NCI-H345 (cell line): ENCODE measurements around the gene FUT9.

ENCODE experiments used
- DNase-seq: peaks from one replicate; lab custom pipeline; 2025; lab: John Stamatoyannopoulos, UW

Gene FUT9

DNA sequence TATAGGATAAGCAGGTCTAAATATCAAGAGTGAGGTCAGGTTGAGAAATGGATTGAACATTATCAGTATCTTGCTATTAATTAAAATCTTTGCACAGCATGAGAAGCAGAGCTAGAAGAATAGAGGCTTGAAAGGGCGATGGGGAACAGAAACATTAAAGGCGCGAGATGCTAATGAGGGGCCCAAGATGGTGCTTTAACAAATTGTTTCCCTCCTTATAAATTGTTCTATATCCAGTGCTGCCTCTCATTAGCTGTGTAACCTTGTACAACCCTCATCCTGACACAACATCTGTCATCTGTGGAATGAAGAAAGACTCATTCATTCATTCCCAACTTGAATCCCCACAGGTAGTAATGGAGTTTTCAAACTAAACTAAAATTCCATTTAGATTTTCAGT, 57.8 kb downstream of the FUT9 start:
- DNase-seq = no peak

- no peak for DNase-seq
Measured at GRCh38 chr6:96074006-96074405, 58.2 kb downstream of the FUT9 start.

DNA sequence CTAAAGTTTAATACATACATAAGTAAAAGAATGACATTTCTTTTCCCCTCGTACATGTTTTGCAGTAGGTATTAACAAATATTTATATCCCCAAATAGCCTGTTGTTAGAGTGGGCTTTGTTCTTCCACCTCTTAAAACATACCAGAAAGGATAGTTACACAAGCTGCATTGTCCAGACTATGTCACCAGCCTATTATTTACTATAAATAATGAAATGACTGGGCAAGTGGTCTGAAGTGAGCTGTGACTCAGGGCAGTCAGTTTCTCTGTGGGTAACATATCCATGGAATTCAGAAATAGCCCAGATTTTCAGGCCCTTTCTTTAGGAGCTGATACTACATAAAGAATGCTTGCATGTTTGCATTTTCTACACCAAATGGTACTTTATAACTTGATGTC, 60.1 kb downstream of the FUT9 start:
- DNase-seq = peak; percentile 26

DNA sequence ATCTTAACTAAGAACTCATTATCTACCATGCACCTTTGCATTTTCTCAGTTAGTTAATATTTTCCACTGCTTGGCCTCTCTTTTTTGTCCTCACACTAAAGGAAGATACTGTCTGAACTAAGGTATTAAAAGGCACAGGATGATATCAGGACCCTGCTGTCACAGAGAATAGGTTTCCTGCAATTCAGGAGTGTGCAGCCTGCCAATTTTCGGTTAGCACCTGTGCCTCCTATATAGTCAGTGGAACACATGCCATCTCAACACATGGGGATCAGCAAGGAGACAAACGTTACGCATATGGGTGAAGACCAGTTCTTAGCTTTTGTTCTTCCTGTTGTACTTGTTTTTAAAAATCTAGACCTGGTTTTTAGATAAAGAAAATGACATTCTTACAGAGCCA, 71.0 kb downstream of the FUT9 start:
- peak; percentile 87 for DNase-seq

DNA sequence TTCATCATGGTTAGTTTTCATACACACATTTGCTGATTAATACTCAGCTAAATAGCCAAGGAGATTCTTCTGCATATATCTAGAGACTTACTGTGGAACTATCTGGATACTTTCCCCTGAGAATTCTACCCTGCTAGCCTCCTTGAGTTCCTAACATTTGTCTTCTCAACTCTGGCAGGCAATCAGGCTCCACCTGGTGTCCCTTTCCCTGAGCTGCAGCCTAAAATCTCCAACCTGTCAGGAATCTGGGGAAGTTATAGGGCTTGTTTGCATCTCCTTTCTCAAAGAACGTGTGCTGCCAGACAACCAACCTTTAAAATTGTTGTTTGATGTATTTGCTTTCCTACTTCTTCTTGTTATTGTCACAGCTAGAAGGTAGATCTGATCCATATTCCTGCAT, 73.4 kb downstream of the FUT9 start:
- no peak for DNase-seq

DNA sequence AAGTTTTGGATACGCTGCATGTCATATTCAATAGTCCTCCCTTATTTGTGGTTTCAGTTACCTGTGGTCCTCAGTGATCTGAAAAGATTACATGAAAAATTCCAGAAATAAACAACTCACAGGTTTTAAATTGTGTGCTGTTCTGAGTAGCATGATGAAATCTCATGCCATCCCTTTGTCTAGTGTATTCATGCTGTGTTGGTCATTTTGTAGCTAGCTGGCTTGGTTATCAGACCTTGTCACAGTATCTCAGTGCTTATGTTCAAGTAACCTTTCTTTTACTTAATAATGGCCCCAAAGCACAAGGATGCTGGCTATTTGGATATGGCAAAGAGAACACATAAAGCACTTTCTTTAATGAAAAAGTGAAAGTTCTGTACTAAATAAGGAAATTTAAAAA, 78.3 kb downstream of the FUT9 start:
- no peak for DNase-seq

DNA sequence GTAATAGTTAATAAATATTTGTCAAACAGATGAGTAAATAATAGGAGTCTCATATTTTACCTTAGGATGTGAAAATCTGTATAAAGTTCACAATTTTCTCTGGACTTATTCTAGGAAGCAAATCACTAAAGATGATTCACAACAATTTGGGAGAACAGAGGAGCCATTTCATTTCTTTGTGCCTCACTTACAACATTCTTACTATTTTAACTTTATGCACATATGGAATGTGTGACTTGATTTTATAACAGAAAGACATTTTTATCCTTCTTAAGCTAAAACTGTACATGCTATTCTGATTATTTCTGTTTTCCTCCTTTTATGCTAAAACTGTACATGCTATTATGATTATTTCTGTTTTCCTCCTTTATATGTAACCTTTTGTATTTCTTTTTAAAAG, 83.3 kb downstream of the FUT9 start:
- no peak for DNase-seq

DNA sequence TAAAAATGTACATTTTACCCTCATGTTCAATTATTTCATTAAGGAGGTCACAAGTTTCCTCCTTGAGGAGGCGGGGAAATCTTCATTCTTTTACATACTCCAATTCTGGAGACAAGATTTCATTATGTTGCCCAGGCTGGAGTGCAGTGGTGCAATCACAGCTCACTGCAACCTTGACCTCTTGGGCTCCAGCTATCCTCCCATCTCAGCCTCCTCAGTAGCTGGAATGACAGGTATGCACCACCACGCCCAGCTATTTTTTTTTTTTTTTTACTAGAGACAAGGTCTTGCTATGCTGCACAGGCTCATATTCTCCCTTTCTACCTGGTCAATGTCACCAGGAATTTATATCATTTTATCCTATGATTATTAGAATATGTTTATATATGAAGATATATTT, 85.8 kb downstream of the FUT9 start:
- no peak for DNase-seq

DNA sequence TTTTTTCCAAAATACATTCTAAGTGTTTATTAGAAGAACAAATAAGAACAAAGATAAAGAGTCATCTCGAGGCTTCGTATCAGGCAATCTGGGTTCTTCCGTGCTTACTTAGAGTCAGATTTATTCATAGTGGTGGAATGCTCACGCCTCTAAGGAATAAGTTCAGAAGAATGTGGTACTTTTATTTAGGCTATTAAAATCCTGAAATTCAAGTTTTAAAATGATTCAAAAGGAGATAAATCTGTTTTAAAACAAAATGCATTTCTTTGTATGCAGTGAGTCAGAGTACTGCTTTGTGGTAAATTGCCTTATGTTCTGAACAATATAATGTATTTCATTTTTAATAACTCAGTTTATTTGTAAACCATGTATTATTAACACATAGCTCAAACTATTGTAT, 89.1 kb downstream of the FUT9 start:
- no peak for DNase-seq

- DNase-seq = no peak
Measured at GRCh38 chr6:96110878-96111277, 95.1 kb downstream of the FUT9 start.

GRCh38 chr6:96116674-96117073, 100.9 kb downstream of the FUT9 start:
- no peak for DNase-seq

DNA sequence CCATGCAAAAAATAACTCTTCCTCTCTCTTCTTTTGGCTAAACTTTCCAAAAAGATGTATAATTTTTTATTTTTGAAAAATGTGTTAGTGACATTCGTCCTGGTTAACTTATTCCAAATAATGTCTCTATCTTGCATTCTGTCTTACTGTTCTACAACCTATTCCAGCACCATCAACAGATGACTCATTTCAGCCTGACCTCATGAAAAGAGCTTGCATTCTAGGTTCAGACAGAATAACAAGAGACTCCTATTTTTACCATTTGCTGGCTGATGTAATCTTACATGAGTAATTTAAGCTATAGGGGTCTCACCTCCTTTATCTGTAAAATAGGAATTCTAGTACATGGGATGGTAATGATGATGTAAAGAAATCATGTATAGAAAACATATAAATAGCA, 109.0 kb downstream of the FUT9 start:
- DNase-seq = no peak

DNA sequence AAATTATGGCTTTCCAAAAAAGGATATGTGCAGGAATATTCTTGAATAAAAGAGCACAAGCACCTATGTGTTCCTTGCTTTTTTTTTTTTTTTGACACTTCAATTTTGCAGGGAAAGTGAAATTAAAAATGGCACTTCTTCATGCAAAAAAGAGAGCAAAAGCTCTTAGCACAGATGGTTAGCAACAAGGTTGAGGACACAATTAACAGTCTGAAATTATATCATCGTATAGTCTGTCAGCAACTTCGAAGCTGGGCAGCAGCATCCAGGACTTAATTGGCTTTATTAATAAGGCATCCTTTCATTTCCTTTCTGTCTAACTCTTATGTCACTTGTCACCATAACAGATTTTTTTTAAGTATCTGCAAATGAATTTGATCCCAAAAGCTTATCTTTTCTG, 122.6 kb downstream of the FUT9 start:
- no peak for DNase-seq

DNA sequence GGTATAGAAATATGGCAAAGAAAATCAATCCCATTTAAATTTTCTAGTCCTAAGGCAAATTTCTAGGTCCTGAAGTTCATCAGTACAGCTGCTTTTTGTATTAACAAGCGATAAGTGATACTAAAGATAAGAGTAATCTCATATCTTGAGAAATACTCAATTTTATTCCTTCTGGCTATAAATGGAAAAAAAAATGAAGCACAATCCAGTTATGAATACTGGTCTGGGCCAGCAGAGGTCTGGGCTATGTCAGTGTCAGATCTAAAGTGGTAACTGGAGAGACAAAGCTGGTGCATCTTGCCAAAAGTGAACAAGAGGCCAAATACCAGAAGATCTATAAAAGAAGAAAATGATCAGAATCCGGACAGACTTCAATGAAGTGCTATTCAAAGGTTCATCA, 126.4 kb downstream of the FUT9 start:
- DNase-seq = no peak

DNA sequence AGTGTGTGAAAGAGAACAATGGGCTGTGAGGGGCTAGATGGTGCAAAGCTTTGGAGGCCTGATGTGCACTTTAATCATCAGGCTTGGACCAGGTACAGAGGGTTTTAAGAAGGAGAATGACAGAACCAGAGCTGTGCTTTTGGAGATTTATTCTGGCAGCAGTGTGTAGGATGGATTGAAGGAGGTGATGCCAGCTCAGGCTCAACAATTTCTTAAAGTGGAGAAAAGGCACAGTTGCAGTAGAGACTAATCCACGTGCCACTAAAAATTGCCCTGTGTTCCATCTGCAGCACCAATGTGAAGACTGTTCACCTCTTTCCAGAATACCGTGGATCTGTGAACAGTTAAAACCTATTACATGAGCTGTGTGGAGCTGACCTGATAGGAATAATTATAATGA, 134.7 kb downstream of the FUT9 start:
- DNase-seq = no peak

GRCh38 chr6:96151707-96152106, 135.9 kb downstream of the FUT9 start:
- DNase-seq = no peak

DNA sequence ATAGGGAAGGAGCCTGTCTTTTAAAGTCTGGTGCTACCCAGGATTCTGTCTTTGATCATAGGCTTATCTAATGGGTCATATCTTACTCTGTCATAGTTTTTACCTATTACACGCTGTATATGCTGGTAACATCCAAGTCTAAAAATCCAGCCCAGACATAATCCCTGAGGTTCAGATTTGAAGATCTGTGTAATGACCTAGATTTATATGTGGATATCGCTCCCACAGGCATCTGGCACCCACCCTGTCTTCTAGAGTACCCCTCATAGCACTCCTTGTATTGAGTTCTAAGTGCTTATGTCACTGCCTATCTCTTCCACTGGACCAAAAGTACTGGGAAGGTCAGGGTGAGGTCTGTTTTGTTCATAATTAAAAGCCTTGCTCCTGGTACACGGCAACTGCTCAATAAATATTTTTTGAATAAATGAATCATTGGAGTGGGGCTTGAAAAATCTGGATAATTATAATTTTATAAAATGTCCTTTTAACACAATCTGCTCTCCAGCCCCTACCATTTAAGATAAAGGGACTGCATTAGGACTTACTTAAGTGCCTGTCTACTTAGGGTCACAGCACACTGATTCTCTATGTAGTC, 136.4 kb downstream of the FUT9 start:
- no peak for DNase-seq

DNA sequence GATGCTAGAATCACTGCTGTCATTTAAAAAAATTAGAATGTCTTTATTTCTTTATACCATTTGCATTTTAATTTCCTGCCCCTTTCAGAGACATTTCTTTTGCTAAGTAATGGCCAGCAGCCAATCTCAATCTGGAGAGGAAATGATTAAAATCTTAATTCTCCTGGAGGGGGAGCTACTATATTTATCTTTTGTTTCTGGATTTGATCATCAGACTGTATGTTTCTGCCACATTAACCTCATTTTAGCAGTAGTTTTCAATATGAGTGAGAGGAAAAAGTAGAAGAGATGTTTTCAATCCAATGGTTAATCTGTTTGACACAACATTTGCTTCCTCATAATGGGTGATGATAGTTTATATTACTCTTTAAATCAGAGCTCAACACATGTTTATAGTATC, 138.0 kb downstream of the FUT9 start:
- no peak for DNase-seq

DNA sequence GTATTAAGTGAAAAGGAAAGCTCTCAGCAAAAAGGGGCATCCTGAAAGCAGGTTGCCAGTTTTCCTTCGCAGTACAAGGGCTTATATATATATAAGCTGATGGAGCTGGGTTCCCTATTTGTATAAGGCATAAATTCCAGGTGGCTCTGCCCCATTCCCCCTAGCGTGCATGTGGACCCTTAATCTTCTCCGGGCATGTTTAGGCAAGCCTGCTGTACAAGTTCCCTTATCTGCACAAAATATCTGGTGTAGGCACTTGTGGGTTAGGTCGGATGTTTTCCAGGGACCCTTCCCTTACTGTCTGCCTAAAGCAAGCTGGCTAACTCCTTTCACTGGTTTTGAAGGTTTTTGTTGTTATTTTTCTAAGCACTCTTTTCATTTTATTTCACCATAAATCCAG, 140.7 kb downstream of the FUT9 start:
- no peak for DNase-seq

GRCh38 chr6:96157018-96157565, 141.3 kb downstream of the FUT9 start:
- DNase-seq = no peak

- no peak for DNase-seq
Measured at GRCh38 chr6:96162711-96163120, 146.9 kb downstream of the FUT9 start.

GRCh38 chr6:96164802-96165201, 149.0 kb downstream of the FUT9 start:
- no peak for DNase-seq

- DNase-seq = no peak
Measured at GRCh38 chr6:96171112-96171511, 155.3 kb downstream of the FUT9 start.

DNA sequence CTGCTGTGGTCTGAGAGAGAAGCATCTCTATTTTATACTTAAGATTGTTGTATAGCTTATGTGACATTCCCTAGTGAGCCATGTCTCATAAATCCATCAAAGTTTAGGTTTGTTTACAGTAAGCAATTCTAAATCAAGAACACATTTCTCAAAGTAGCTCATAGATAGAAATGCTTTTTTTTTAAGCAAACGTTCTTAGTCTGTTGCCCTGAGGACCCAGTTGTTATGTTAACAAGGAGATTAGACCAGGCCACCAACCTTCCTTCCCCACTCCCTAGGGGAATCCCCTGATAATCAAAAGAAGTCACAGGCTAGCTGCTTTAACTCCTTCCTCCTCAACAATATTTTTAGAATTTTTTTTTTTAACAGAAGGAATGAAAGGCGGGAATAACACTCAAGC, 169.0 kb downstream of the FUT9 start:
- no peak for DNase-seq

- no peak for DNase-seq
Measured at GRCh38 chr6:96186094-96186493, 170.3 kb downstream of the FUT9 start.
